ENCODE measurements around the gene VGLL2.

Gene VGLL2

DNA sequence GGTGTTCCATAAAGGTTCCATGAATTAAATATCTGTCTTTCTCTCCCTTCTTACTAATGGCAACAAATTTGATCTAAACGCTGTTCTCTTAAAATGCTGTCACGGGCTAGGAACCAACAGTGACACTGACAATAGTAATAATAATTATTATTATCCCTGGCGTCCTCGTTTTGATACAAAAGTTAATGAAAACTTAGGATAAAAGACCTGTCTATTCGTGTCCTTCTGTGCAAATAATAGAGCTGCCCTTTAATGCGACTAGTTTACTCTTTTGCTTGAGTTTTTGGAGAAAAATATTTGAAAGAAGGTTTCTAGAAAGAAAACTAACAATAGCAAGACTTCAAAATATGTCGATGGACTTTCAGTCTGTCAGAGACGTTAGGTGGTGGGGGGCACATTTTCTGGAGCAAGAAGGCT is 4.3 kb downstream of the VGLL2 start:
- no peak for DNase-seq (ENCODE audit: low read depth)

DNA sequence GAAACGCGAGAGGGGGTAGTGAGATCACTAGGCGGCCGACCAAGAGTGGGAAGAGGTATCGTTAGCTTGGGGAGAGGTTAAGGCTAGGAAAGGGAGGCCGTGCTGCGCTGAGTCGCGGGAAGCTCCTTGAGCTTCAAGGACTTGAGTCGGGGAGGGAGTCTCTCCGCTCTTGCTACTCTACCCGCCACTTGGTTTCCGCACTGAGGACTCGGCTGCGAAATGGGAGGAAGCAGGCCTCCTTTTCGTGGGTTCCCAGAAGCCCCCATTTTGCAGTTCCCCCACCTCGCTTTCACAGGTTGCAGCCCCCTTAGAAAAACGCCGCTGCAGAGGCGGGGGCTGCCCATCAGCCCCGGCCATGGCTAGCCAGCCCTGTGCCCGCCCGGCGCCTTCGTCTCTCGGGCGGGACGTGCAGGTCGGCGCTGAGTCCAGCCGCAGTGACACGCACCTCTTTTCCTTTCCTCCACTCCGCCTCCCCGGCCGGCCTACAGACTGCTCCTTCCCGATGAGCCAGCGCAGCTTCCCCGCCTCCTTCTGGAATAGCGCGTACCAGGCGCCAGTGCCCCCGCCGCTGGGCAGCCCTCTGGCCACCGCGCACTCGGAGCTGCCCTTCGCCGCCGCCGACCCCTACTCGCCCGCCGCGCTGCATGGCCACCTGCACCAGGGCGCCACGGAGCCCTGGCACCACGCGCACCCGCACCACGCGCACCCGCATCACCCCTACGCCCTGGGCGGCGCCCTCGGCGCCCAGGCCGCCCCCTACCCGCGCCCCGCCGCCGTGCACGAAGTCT is 4.9 kb downstream of the VGLL2 start:
- no peak for DNase-seq (ENCODE audit: low read depth)

DNA sequence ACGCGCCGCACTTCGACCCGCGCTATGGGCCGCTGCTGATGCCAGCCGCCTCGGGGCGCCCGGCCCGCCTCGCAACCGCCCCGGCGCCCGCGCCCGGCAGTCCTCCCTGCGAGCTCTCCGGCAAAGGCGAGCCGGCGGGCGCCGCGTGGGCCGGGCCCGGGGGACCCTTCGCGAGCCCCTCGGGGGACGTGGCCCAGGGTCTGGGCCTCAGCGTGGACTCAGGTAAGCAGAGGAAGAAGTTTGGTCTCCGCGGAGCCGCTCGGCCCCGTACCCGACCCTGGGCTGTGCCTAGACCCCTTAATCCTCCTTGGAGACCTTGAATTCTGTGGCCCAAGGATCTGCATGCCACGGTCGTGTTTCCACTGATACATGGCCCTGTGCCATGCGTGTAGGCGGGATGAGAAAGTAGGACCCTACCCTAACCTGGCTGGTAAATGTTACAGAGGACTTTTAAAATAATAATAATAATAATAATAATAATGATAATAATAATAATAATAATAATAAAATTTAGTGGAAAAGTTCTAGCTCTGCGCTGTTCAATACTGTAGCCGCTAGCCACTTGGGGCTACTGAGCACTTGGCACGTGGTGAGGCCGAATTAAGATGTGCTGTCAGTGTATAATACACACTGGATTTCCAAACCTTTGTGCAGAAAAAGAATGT is 5.6 kb downstream of the VGLL2 start:
- no peak for DNase-seq (ENCODE audit: low read depth)

DNA sequence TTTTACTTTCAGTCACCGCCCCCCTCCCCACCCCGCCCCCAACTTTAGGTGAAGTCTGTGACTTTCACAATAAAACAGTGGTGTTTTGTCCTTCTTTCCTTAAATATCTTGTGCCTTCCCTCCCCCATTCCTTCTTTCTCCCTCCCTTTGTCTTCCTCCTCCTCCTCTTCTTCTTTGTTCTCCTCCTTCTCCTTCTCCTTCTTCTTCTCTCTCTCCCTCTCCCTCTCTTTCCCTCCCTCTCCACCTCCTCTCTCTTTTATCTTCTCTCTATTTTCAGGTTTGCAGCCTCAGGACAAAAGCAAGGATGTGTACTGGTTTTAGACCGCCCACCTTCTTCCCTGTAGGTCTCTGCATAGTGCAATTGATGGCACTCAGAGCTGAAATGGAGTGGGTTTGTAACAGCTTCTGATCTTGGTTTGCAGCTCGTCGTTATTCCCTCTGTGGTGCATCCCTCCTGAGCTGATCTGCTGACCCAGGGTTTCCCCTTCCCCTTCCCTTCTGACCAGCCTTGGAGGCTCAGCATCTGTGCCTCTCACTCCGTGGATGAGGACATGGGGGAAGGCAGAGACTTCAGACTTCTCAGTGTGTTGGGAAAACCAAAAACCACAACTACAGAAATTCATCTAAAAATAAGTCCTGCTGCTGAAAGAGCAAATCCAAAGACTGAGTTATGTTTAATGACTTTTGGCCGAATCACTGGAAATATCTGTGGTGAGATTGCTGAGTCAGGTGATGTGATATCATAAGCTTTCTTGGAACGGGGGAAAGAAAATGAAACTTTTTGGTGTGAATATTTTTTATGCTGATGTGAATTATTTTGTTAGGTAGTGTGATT is 6.9 kb downstream of the VGLL2 start:
- DNase-seq (ENCODE audit: low read depth), result no peak

DNA sequence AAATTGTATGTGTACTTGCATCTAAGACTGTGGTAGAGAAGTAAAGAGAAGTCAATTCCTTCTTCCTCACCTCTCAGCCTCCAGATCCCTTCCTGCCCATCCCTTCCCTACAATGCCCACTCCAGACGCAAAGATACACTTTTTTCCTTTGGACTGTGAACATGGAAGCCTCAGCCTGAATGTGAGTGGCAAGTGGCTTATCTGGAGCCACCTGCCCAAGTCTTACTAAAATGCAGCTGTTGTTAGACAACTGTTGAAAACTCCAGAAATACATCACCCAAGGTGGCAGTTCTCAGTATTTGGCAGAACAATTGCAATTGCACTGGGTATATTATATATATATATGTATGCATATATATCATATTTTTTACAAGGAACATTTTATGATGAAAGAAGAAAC is 7.5 kb downstream of the VGLL2 start:
- no peak for DNase-seq (ENCODE audit: low read depth)

DNA sequence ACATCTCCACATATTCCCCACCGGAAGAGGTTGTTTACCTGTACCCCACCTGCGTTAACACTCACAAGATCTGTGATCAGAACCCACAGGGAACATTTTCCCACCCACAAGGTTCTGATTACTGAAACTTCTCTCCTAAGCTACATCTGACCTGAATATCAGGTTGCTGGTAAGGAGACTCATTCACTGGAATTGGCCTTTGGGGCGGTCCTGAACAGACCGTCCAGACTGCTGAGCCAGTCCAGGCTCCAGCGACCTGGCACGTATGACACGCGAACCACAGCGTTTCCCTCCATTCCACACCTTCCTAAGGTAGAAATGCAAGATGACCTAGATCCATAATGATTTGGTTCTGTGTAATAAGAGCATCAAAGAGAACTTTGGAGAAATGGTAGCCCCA is 9.8 kb downstream of the VGLL2 start:
- no peak for DNase-seq (ENCODE audit: low read depth)

DNA sequence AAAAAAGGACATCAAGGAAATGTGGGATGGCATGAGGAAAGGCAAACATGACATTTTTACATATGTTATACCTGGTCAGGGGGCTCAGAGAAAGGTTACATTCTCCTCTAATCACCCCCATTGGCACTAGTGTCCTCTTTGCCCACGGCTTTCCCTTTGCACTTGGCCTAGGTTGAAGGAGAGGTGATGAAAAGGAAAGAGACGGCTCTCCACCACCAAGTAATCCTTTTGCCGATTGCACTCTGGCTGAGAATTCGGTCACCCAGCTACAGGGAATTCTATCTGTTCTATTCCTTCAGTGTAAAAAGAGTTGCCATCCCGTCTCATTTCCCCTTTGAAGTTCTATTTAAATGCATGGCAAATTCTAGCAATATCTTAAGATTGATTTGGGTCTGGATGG is 10.4 kb downstream of the VGLL2 start:
- no peak for DNase-seq (ENCODE audit: low read depth)

DNA sequence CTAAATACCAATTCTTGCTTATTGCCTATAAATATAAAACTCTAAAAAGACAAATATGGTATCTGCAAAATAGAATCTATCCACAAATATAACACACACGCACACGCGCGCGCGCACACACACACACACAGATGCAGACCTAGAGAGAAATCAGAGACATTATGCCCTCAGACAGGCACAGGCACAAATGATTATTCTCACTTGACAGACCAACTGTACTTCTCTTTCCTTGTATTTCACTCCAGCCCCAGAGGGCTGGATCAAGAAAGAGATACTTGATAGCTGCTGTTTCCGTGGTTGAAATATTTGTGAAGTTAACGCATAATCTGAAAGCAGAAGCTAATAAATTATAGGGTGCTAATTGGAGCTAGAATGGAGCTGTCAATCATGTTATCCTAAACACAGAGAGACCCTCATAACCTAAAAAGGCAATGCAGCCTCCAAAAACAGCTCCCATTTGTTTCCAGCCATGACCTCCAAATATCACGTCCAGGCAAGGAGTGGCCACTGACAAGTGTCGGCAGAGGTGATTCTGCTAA is 11.5 kb downstream of the VGLL2 start:
- no peak for DNase-seq (ENCODE audit: low read depth)

DNA sequence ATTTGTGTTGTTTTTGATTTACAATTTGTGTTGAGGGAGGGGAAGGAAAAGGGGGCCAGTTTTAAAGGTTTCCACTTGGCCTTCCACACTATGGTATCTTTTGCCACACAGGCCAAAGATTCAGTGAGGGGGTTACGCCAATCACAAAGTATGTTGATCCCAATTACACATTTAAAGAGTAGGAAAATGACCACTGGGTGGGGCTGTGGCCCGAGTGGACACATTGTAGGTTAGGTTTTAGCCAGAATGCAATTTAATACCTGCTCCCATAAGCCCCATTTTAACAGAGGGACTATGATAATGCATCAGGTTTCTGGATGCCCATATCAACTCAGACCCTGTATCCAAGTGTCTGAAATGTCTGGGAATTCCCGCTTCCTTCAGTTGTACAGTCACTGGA is 15.6 kb downstream of the VGLL2 start:
- DNase-seq (ENCODE audit: low read depth), result no peak

DNA sequence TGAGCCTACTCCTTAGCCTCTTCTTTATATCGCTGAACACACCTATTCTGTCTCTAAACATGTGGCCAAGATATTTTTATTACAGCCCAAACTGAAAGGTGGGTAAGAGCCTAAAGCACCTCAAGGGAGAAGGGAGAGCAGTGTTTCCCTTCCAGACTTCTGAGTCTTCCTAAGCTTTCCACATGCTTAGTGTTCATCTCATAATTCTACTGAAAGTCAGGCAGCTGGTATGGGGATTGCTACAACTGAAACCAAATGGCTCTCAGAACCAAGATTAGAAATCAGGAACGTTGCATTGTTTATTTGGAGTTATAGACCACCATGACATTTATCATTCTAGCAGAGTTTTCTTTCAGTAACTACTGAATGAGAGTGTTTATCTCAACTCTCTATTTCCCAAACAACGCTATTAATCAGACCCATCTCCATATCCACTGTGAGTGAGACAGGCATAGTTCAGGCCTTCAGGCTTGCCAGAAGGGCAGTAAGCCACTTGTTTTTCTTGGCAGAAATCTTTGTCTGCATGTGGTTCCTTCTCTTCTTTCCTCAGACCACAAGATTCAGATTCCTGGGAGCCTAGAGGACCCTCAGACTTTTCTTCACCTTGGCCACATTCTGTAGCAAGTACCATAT is 22.8 kb downstream of the VGLL2 start:
- no peak for DNase-seq (ENCODE audit: low read depth)

DNA sequence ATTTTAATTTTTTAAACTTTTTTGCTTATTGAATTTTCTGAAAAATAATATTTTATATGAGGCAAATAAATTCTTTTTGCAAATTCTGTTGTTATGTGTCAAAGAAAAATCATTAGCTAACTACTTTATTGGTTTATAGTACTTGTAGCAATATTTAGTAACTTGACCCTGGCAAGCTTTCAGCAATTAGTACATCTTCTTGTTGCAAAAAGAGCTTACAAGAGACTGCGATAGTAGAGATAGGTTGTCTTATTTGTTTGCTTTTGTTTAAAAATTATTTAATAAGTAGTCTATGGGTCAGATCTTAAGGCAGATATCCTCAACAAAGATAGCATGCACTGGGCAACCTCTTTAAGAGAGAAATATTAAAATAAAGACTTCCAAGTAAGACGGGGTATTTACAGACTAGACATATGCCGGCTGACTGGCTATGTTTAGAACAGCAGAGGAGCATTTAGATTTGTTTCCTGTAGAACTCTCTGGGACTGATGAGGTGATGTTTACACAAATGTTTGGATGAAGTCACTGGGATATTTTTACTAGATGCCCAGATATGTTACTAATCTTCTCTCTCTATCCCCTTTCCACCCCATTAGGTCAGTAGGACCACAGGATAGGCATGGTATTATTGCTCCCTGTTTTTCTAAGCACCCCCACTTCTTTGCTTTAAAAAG is 25.0 kb downstream of the VGLL2 start:
- DNase-seq (ENCODE audit: low read depth), result no peak

DNA sequence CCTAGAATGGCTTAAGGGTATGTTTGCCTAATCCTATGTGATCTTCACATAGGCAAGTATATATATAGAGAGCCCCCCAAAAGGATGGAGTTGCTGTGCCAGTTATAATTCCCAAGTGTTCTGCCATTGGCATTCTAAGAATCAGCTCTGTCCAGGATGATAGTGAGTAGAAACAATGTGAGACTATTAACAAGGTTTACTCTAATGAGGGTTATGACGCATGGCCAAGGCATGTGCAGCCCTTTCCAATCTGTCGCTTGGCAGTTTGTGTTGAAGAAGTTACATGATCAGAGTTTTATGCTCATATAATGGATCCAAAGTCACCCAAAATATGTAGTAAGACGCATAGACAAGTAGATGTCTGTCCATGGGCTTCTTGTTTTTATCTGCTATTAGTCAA is 33.6 kb downstream of the VGLL2 start:
- no peak for DNase-seq (ENCODE audit: low read depth)

DNA sequence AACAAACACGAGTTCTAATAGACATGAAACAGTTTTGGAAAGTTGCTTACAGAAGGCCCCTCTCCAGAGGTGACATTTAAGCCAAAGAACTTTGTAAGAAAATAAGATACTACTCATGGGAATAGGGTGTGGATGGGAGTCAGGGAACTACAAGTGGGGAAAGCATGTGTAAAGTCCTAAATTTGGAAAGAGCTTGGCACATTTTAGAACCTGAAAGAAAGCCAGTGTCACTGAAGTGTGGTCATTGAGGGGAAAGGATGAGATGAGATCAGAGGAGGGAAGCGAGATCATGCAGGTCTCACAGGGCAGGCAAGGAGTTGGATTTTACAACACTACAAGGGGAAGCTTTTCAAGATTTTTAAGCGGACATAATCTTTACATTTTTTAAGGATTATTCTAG is 38.0 kb downstream of the VGLL2 start:
- no peak for DNase-seq (ENCODE audit: low read depth)

DNA sequence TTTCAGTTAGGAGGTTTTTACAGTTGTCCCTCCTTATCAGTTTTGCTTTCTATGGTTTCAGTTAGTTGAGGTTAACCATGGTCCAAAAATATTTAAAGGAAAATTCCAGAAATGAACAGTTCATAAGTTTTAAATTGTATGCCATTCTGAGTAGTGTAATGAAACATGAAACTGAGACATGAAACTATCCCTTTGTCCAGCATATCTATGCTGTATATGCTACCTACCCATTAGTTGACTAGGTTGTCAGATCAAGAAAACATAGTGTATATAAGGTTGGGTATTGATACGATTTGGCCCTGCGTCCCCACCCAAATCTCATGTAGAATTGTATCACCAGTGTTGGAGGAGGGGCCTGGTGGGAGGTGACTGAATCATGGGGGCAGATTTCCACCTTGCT is 39.1 kb downstream of the VGLL2 start:
- no peak for DNase-seq (ENCODE audit: low read depth)

DNA sequence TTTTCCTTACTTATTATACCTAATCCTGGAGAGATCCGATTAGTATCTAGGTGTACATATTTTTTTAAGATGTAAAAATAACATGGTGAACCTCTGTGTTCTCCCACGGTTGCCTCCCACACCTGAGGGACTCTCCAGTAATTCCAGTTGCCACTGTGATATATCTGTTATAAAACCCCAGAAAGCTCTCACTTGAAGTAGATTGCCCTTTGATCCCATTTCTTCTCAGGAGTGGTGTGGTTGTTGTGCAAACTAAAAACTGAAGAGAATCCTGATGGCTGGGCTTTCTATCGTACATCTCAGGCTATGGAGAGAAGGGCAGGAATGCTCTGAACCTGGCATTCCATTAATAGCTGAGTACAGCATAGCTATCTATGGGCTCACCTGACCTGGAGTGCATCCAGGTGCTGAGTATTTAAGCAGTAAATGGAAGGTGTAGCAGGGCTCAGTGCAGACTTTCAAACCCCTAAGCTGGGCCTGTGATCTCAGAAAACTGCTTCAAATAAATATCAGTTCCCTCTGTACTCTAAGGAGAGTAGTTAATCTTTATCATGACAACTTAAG is 41.0 kb downstream of the VGLL2 start:
- no peak for DNase-seq (ENCODE audit: low read depth)

DNA sequence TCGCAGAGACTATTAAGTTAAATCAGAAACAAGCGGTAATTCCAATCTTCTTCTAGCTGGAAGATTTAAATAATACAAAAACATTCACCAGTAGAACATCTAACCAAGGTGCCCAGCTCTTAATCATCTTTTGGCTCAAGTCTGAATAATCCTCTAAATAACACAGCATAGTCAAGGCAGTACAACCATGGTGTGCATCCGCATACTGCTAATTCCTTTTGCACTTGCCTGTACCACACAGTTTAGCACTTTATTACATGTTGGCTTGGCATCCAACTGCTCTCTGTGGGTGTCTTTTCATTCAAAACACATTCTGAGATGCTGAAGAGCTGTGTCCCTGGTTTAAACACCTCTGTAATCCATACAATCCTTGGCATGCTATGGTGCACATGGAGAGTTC is 42.3 kb downstream of the VGLL2 start:
- DNase-seq (ENCODE audit: low read depth), result no peak

DNA sequence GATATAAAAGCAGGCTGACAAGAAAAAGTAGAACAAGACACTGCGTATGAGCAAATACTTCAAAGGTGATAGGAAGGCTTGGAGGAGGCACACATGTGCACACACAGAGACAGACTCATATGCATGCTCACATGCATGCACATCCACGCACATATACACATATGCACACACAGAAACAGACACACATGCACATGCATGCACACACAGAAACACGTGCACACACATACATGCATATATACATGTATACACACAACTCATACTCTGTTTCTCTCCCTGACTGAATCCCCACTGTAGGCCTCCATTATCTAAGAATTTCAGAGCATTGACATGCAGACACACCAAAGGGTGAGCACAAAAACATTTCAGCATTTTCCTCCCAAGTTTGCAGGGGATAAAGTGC is 43.7 kb downstream of the VGLL2 start:
- DNase-seq (ENCODE audit: low read depth), result no peak

DNA sequence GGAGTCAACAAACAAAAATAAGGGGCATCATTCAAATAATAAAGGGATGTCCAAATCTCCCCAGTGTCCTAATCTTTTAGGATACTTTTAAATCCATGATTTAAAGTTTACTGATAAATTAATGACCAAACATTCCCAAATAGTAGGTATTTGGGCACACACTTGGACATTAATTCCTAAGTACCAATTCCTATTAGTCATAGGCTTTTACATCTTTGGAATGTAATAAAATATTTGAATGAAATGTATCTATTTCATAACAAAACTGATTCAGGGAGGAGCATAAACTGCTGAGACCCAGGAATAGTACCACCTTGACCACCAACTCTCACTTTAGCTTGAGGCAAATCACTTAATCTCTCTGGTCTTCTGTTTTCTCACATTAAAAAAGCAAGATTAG is 44.3 kb downstream of the VGLL2 start:
- no peak for DNase-seq (ENCODE audit: low read depth)

DNA sequence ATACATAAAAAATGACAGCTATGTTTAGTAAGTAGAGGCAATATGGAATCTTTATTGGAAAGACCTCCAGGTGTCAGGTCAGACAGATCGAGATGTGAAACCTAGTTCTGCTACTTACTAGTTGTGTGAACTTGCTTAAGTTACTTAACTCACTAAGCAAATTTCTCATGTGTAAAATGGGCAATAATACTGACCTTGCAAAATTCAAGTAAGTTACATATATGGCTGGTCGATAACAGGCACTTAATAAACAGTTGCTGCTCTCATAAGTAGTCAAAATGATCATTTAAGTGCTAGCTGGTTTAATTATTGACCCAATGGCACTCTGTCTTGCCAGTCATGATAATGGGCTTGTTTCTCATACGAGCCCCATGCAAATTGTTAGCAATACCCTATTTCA is 46.0 kb downstream of the VGLL2 start:
- no peak for DNase-seq (ENCODE audit: low read depth)

DNA sequence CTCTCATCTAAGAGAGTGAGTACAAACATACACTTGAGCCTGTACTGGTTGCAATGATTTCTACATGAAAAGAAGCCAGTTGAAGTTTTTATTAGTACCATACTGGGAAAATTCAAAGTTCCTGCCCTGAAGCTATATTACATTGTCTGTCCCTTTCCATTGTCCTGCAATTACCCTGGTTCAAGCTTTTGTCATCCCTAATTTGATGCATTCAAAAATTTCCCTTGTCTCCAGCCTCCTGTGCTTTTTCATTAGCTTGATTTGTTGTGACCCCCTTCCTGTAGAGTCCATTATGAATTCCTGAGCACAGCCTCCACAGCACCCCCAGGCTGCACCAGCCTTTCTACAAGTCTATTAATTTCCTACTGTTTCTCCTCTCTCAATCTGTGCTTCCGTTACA is 46.4 kb downstream of the VGLL2 start:
- DNase-seq (ENCODE audit: low read depth), result no peak

DNA sequence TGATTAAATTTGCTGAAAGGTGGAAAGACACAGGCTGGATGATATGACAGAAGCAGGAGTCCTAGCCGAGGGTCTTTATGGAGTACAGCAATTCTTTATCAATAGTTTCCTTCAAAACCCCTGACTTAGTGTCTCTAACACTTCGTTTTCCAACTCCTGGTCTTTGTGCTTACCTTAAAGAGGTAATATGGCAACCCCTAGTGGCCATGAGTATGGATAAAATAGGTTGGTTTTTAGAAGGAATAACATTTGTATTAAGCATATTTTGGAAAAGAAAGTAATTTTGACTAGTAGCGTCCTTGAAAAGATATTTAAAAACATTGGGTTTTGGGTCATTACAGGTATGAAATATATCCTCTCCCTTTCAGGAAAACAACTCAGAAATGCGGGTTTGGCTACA is 51.9 kb downstream of the VGLL2 start:
- no peak for DNase-seq (ENCODE audit: low read depth)
